GM19397 (cell line): Measurements from ENCODE around the gene SETD7.

ENCODE experiments used
- ATAC-seq: cut with Tn5 transposase; IDR thresholded peaks from one replicate; pipeline ENCODE4 v1.9.1; 2021; ENCODE audit warnings: mild to moderate bottlenecking, moderate library complexity; ENCODE audit not compliant: unreplicated experiment

Gene SETD7

DNA sequence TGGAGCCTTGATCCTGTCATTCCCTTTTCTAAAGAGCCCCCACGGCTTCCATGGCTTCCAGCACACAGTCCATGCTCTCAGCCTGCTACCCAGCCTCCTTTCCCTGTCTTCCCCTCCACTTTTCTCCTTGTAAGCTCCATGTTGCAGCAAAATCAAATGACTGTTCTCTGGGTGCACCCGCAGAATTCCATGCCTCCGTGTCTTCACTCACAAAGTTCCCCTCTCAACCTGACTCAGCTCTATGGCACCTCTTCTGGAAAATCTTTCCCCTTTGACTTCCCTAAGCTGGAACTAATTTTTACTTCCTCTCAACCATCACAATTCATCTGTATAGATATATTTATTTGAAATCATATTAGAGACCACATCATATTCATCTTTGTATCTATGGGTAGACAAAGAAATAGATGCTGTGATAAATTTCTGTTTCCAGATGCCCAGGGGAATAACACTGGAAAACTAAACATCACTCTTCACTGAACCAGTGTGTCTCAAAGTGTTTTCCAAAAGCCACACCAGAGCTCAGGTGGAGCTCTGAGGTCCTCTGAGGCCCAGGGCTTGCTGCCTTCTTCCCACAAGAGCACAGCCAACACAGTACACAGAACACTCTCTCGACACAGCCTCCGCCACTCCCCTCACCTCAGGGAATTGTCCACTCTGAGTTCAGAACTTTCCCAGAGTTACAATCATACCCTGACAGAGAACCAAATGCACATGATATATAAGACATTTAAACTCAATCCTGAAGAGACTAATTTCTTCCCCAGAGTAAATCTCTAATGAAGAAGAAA, 3.3 kb downstream of the SETD7 start:
- no peak for ATAC-seq

DNA sequence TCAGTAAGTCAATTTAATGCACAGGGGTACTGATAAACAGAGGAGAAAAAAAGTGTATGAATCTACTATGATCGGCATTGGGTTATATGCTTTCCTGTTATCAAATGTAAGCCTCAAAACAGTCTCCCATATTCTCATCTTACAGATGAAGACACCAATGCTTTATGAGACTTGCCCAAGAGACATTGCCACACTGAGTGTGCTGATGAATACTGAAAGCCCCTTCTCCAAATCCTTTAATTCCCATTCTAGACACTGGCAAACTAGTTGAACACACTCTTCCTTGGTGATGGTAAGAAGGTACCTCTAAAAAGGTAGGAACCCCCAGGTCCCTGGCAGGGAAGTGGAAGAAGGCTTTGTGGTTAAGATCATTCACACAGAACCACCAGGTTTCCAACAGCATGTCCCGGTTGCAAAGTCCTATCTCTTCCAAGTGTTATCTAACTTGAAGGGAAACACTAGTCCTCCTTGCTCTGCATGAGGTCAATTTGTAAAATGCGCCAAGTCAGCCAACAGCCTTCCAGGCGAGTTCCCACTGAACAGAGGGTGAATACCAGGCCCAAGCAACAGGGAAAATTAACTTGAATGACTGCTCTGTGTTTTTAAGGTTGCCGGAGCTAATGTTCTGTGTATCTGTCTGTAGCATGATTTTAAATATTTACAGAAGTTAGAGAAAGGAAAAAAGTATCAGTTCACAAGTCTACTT, 5.1 kb downstream of the SETD7 start:
- ATAC-seq: no peak

DNA sequence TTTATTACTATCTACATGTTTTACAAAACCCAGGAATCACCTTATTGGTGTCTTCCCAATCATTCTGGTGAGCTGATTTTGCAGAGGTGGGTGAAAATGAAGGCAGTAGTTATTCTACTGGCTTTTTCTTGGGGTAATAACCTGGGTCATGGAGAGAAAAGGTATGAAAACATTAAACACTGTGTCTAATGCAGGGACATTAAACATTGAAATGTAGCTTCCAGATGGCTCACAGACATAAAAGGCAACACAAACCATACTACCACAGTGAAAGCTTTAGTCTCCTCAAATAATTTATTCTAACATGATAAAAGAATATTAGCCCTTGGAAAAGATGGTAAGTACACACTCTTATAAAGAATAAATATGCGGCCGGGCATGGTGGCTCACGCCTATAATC, 8.0 kb downstream of the SETD7 start:
- no peak for ATAC-seq

DNA sequence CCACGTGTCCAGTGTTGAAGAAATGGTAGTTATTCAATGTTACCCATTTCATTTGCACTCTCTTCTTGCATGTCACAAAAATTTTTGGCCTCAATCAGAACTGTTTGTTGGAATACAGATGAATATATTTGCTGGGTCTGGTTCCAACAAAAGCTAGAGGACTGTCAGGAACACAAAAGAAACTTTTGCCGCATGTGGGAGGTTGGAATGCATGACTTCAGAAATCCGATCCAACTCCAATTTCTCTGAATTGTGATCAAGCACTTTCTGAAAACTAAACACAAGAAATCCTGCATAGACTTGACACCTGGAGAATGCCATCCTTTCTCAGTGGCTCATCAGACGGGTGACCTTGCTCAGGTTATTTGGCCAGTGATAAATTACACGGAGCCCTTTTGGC, 15.4 kb downstream of the SETD7 start:
- no peak for ATAC-seq

DNA sequence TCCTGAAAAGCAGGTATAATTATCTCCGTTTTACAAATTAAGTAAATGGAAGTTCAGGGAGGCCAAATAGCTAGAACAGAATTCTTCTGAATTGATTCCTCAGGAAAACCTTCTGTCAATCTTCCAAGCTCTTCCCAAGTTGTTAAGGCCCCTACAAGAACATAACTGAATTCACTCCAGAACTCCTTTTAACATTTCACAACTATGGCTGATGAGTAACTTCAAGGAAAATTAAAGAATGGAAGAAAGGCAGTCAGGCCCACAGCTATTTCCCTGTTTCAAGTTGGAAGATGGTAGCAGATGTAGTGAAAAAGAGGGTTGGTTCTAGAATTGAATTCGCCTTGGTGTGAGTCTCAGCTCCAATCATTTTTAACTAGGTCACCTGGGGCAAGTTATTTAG, 15.9 kb downstream of the SETD7 start:
- no peak for ATAC-seq

DNA sequence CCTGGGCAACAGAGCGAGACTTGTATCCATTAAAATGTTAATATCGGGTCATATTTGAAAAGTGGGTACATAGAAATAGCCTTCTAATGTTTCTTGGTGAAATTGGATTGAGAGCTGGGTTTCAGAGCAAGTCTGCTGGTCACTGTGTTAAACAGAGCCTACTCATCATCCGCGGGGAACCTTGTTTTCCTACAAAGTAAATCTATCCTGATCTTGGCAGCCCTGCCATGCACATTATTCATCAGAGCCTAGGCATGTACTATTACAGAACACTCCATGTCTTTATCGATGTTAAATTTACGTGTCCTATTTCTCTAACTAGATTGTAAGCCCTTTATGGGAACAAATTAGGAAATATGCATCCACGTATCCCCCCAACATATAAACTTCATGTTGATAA, 18.7 kb downstream of the SETD7 start:
- ATAC-seq: no peak

DNA sequence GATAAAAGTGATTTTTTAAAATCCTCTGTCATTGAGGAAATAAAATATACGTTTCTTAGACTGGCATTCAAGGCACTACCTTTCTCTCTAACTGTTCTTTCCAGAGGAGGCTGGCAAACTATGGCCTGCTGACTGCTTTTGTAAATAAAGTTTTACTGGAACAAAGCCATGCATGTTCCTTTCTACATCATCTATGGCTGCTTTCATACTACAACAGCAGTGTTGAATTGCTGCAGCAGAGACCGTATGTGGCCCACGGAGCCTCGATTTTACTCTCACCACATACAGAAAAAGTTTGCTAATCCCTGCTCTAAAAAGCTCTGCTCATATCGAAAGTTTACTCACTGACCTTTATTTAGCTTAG, 20.2 kb downstream of the SETD7 start:
- no peak for ATAC-seq

DNA sequence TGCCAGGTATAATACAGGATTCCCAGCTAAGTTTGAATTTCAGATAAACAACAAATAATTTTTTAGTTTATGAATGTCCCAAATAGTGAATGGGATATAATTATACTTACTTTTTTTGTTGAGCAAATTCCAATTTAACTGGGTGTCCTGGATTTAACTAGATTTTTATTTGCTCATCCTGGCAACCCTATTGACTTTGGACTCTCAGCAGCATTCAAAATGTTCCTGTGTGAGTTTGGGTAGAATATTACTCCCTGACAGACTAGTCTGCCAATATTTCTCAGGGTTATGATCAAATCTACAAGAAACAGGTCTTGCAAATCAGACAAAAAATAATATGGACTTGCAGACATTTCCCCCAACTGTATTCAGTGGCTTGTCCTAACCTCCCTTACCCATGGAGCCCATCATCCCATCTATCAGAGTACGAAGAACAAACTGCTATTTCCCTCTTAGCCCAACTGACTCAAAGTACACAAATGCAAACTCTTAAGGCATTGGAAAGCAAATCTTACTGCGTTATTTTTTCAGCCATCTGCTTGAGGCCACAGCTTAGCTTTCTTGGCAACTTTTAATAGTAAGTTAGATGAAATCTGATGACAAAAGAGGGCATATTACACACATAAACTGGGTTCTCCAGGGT, 20.7 kb downstream of the SETD7 start:
- ATAC-seq: no peak

DNA sequence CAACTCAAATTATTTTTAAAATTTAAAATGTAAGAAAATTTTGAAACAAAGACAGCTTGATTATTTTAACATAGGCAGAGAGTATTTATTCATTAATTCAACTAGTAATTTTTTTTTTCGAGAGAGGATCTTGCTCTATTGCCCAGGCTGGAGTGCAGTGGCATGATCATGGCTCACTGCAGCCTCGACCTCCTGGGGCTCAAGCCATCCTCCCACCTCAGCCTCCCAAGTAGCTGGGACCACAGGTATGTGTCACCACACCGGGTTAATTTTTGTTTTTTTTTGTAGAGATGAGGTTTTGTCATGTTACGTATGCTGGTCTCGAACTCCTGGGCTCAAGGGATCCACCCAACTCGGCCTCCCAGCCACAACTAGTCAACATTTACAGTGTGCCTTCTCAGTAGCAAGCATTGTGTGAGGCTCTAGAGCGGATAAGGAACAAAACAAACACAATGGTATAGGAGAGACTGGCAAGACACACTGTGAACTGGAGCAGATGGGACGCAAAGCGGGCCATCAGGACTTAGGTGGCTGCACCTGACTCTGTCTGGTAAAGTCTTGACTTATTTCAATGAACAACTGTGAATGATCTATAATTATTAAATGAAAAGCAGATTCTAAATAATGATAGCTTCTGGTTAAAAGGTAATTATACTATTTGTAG, 21.6 kb downstream of the SETD7 start:
- no peak for ATAC-seq

DNA sequence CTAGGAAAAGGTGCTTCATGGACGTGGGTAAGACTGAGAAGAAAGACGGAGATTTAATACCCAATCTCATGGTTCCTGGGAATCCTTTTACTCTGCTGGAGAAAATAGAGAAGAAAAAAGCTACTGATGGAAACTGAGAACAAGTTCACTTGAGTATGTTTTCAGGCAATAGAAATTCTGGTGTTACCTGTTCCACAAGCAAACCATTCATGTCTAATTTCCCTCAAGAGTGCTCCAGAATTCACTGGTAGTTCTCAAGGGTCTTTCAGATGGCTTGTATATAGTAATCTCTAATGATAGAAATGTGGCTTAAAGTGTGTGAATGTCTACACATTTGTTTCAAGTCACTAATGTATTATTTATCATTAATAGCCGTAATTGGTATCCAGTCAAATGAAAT, 22.5 kb downstream of the SETD7 start:
- ATAC-seq: no peak

DNA sequence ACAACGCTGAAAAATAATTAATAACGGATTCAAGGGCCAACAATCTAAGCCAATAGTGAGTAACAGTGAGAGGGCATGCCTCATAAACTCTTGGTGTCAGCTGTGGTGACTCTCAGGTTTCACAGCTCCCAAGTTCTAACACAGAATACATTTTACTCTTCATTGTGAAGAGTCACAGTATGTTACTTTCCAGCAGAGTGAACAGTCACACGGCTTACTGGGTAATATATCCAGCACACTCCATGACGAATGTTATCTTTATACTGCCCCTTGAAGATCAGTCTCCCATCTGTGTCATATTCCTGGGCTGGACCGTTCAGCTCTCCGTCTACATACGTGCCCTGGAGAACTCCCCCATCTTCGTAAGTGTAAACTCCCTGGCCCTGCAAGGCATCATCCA, 23.1 kb downstream of the SETD7 start:
- ATAC-seq: no peak

DNA sequence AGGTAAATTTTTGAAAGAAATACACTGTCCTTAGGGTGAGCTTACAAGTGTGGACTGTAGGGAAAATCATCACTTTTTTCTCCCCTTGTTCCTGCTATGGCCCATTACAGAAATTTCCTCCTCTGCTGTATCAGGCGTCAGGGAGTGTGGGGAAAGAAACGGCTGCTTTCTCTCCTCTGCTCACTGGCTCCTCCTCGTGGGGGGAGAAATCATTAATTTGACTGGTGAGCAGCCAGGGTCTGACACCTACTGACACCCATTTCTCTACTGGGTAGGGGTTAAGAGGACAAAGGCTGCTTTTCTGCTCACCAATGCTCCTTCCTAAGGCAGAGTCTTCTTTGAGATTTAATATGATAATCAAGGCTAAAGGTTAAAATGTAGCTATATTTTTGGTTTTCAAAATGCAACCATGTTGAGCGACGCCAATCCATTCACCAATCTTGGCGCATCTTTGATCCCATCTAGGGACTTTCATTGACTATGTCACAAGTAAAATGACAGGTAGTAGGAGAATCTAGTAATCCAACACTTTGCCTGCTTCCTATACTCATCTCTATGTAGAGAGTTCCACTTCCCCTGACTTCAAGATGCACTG, 25.1 kb downstream of the SETD7 start:
- ATAC-seq: no peak

DNA sequence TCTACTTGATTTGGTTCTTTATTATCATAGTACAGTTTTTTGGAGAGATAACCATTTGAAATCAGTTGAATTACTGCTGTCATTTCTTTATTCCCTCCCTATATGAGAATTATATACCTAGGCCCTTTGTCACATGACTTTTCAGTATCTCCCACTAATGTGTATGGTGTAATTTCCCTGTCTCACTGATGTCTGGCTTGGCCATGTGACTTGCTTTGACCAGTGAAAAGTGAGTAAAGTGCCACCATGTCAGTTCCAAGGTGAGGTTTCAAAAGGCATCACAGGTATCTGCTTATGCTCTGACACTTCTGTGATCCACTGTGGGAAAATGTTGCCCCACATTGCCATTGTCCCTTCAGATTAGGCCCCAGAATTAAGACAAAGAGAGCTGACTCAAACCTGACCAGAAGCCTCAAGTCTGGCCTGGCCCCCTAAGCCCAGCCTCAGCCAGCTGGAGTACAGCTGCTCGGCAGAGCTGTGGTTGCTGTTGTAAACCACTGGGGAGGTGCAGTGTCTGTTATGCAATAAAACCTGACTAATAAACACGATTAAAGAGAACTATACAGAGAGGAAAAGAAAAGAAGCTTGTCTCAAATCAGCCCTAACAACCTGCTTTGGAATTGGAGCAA, 27.5 kb downstream of the SETD7 start:
- peak; percentile 79 for ATAC-seq

DNA sequence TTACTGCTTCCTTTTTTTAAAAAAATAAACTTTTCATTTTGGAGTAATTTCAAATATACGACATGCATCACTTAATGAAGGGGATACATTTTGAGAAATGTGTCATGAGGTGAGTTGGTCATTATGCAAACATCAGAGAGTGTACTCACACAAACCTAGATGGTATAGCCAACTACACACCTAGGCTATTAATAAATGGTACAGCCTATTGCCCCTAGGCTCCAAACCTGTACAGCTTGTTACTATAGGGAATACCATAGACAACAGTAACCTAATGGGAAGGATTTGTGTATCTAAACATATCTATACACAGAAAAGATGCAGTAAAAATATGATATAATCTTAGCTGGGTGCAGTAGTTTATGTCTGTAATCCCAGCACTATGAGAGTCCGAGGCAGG, 29.1 kb downstream of the SETD7 start:
- no peak for ATAC-seq

DNA sequence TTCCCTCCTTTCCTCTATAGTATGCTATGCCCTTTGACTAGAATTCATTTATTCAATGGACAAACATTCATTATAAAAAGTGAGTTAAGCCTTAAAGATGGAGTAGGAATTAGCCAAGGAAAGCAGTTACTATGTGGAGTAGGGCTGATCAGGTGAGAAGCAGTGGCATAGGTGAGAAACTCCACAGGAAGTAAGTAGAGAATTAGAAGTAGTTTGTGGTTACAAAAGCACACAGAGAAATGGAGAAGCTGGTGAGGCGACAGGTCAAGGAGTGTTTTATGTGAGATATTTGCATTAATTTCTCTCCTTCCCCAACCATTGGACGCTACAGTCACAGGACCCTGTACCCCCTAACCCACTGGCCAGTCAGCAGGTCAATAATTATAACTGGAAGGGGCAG, 30.6 kb downstream of the SETD7 start:
- peak; percentile 41 for ATAC-seq

DNA sequence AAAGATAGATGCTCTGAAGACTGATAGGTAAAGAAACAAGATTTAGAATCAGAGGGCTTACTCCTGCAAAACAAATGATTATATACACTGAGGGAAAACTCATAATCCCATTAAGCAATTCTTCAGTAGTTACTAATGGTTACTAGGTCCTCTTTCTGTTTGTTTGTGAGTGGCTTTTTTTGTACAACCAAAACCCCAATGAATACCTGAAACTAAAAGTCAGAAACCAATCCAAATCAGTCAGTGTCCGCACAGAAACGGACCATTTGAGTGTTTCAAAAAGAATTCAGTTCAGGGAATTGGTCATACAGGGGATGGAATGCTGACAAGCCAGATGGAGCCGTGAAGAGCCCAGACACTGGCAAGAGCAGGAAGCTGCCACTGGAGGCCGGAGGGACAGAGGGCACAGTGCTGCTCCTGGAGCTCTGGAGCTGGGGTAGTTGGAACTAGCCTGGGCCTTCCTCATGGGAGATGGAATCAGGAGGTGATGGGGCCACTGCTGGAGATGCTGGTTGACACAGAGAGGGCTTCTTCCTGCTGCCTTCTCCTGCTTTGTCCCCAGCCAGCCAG, 31.9 kb downstream of the SETD7 start:
- ATAC-seq: no peak

DNA sequence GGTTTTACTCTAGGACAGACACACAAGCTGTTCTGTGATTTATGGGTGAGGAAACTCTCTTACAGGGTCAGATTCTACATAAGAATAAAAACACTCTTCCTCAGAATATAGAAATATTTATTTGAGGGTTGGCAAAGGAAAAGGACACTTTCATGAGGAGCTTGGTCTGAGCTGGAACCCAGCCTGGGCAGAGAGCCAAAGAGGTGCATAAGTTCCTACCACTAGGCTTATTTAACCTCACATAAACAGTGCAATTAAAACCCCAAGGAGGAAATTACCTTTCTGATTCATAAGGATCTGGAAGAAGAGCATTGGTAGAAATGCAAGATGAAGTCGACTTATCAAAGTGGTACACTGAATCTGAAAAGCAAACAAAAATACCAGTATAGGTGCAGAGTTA, 32.9 kb downstream of the SETD7 start:
- no peak for ATAC-seq

DNA sequence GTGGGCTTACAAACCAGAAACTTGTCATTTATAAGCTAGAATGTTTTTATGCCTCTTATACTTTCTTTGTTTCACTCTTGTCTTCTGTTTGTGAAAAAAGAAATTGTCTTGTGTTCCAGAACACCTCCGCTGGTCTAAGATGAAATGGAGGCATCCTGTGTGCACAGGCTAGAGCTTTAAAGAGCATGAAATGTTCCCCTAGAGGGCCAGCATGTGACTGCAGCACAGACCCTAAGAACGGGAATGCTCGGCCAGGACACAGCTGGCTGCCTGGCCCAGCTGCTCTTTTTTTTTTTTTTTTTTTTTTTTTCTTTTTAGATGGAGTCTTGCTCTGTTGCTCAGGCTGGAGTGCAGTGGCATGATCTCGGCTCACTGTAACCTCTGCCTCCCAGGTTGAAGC, 33.6 kb downstream of the SETD7 start:
- no peak for ATAC-seq

DNA sequence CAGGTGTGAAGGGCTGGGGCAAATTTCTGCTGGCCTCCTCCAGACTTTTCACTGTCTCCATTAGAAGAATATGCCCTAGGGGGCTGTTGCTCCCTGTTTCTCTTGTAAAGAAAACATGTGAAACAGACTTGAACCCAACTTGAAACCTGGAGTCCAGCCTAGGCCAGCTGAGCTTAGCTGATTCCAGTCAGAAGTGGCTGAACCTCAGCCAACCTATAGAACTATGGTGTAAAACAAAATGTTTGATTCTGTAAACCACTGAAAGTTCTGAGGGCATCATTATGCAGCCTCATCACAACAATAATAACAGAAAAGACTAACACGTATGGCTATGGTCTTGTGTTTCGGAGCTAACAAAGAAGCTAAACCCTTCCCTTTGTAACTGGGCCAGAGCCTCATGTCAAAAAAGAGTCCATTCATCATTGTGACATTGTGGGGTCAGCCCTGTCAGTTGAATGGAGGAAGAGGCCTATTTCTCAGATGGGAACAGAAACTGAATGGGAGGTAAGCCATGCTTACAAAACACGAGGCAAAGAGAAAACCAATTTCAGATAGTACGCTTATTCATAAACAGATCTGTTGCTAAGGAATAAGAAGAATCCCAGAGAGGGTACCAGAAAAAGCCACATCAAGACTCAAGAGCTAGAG, 34.1 kb downstream of the SETD7 start:
- no peak for ATAC-seq

DNA sequence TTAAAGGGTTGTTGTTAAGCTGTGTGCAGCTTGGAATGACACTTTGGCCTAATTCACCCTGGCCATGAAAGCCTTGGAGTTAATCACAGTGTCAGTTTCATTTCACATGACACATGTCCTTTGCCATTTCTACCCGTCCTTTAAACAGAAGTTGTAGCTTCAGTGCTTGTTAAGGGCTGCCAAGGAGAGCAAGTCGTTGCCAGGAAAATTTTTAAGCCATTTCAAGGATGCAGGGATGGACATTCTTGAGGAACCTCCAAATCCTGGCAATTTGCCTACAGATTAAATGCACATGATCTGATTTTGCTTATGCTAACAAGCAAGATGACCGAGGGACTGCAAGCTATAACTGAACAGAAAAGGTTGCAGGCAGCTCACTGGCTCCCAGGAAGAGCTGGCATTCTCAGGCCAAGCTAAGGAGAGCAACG, 40.5 kb downstream of the SETD7 start:
- no peak for ATAC-seq
